OCI-LY3 (cell line): ENCODE results near the gene FRAS1.

ENCODE experiments used
- CTCF ChIP-seq: fragments of 200-600, 300-600 bp; sonication (generic); IDR thresholded peaks from 2 replicates; pipeline ENCODE4 v1.5.1; 2014; ENCODE audit warnings: antibody characterized with exemption, low read length, low read depth
- EZH2phosphoT487 ChIP-seq: fragments of 200-600 bp; shearing (Covaris generic); IDR thresholded peaks from 2 replicates; pipeline ENCODE4 v1.6.1; 2018; ENCODE audit warnings: antibody characterized with exemption, mixed run types, low read depth

GRCh38 chr4:78588894-78589545, 531.9 kb downstream of the FRAS1 start:
- TF ChIP-seq CTCF (no peak), EZH2phosphoT487 (no peak)
